Ramos (cell line): ENCODE results near the gene MKNK1.

Experiments used
- in situ Hi-C: fragments of 300-500 bp; cut with MboI; formaldehyde crosslinking; loops from one replicate; pipeline ENCODE4 v1.14.3; 2022; ENCODE audit warnings: low sequenced_read_pairs; ENCODE audit not compliant: unreplicated experiment

The MKNK1 gene

DNA sequence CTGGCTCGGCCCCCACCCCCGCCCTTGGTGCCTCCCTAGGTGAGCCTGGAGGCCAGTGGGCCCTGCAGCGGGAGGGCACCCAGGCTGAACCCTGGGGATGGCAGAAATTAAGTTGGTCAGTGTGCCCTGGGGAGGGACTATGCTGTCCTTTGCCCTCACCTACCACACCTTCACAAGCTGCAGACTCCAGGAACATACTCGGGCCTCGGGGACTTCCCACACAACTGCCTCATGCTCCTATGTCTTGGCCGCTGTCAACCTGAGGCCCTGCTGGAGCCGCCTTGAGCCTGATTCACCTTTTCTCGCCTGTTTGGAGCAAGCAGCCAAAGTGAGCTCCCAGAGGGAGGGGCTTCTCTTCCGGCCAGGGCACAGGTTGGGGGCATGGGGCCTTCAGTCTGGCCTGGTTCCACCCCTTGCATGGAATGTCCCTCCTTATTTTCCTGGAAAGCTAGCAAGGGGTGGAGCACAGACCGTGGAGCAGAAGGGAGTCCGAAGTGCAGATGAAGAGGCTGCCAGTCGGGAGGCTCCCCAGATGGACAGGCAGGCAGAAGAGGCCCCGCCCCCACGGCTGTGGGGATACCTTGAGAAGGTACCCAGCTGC lies 77.3 kb downstream of the MKNK1 start:
- in situ Hi-C loops, result loop anchor here (5.0 kb wide), 1 partner anchor 79 kb away; no protein-coding TSS in a partner anchor

DNA sequence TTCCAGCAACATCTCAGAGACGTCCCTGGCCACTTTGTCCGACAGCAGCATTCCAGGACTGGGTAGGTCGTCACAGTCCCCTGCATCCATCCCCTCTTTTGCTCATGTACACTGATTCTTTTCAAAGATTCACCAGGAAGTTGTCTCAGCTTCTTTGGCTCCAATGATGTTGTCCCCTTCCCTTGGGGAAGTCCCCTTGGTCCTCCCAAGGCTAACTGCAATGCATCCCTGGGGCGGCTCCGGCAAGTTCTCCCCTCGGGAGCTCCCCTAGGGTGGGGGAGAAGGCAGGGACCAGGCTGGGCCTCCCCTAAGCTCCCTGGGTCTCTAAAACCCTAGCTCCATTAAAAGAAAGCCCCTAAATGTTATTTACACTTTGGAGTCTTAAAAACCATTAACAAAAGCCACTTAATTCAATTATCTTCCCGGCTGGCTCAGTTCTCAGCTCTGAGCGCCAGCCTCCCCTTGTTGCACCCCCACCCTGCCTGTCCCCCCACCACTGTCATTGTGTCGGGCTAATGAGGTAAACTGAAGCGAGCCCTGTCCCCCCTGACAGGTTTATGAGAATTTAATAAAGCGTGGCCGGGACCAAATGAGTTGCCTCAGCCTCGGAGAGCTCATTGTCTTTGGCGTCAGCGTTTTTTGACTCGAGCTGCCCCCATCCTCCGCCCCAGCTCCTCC lies 77.9 kb downstream of the MKNK1 start:
- in situ Hi-C loops, result loop anchor here (5.0 kb wide), 1 partner anchor 79 kb away; no protein-coding TSS in a partner anchor

DNA sequence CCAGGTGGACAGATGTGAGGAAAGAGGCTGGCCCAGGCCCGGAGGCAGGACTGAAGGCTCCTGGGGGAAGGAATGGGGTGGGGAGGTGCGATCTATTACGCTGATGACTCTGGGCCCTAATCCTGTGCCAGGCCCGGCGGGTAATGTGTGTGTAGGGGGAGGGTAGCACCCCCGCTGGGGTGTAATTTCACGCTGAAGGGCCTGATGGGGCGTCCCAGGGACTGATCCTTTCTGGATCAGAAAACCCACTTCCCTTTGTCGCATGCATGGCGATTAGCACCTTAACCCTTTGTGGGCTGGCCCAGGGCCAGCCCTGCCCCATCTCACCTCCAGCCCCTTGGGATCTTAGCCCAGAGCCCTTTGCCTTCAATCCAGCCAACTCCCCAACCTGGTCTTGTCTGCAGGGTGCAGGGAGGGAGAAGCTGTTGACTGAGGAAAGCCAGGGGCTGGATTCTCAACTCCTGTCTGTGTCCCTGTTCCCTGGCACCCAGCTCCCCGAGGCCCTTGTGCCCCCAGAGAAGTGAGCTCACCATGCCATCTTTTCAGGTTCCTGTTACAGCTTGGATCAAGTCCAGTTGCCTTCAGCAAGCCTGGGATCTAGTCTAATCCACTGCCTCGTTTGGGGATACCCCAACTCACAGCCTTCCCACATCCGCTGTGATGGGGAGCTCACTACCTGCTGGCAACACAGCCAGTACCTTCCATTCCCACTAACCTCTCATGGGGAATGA lies 78.7 kb downstream of the MKNK1 start:
- in situ Hi-C loops, result loop anchor here (5.0 kb wide), 1 partner anchor 78 kb away; no protein-coding TSS in a partner anchor

DNA sequence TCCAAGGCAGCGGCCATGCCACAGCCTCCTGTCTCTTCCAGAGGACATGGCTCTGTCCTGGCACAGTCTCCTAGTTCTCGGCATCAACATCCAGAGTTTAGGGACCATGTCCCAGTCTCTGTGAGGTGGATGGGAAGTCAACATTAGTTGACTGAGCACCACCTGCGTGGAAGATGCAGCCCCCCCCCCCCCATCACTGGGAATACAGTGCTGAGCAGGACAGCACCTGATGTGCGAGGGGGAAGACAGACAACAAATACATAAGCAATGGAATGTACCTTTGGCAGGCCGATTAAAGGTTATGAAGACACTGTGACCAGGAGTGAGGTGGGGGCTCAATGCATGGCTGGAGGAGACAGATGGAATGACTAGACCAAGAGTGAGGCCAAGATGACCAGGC lies 79.2 kb downstream of the MKNK1 start:
- in situ Hi-C loops, result loop anchor here (5.0 kb wide), 1 partner anchor 78 kb away; no protein-coding TSS in a partner anchor

DNA sequence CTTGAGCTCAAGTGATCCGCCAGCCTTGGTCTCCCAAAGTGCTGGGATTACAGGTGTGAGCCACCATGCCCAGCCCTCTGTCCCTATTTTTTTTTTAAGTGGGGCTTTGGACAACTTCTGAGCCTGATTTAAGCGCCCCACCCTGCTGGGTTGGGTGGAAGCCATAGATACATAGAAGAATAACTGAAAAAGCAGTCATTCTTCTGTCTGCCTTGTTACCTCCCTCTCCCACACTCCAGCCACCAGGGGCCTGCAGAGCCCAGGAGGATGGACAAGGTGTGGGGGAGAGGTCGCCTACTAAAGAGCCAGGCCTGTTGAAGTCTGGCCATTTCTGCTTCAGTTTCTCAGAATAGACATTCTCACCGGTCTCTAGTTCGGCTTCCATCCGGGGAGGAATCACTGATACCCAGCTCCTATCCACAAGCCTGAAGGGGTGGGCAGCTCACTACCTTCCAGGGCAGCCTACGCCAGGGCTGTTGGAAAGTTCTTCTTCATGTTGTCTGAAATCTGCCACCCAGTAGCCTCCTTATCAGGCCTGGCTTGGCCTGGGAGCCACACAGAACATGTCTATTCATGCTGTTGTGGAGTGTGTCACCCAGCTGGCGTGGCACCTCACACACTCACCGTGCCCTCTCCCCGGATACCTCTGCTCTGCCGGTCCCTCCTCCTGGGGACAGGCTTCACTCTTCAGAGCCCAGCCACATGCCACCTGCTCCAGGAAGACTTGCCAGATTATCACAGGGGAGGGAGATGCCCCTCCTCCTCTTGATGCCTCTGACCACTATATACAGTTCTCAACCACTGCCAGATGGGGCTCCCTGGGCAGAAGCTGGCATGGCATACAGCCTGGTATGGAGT lies 80.3 kb downstream of the MKNK1 start:
- in situ Hi-C loops, result no loop called here

DNA sequence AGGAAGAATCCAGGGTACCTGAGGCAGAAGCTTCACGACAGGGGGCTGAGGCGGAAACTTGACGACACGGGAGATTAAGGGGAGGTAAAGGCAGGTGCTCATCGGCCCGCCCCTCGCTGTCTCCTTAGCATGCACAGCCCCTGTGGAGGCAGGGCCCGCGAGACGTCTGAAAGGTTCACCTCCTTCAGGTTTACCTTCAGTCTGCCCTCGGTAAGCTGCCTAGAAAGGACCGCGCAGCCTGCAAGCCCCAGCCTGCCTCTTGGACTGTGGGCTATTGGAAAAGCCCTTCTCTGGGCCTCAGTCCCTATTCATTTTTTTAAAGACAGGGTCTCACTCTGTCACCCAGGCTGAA lies 81.1 kb downstream of the MKNK1 start:
- in situ Hi-C loops, result no loop called here

DNA sequence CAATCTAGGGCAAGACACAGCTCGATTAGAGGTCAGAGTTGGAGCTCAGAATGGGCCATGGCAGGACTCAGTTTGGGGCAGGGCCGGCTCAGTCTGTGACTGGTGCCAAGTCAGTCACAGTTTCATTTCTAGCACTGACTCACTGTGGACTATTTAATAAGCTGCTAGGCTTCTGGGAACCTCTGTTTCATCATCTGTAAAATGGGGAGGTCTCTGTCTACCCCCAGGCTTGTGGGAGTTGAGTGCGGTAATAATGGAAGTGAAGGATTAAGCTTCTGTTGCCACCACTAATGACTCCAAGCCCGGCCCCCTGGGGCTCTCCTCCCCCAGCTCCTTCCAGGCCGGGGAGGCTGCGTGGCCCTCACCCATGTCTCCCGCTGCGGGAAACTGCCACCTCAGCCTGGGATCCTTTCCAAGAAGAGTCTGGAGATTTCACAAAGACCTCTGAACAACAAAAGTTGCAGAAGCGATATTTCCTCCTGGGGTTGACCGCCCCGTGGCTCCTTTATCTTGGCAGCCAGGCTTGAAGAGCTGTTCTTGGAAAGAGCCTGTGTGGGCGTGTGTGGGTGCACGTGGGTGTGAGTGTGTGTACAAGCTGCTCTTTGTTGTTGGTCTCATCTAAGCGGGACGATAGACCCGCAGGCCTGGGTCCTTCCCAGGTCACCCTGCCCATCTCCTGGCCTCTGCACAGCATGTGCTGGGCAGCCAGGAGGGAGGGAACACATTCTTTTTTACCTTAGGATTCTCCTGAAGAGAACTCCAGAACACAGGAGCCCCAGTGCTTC lies 81.7 kb downstream of the MKNK1 start:
- in situ Hi-C loops, result no loop called here

DNA sequence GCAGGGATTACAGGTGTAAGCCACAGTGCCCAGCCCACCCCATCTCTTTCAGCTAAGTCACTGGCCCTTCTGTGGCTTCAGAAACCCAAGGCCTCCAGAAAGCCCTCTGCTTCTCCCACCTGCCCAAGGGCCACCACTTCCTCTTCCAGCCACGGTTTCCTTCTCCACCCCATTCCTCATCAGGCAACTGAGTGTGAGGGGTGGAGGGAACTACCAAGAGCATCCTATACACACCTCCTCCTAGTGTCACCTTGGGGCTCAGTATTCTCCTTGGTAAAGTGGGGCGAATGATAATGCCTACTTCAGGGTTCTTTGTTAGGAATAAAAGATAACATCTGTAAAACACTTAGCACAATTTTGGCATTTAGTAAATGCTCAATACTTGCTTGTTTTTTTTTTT lies 82.7 kb downstream of the MKNK1 start:
- in situ Hi-C loops, result no loop called here

DNA sequence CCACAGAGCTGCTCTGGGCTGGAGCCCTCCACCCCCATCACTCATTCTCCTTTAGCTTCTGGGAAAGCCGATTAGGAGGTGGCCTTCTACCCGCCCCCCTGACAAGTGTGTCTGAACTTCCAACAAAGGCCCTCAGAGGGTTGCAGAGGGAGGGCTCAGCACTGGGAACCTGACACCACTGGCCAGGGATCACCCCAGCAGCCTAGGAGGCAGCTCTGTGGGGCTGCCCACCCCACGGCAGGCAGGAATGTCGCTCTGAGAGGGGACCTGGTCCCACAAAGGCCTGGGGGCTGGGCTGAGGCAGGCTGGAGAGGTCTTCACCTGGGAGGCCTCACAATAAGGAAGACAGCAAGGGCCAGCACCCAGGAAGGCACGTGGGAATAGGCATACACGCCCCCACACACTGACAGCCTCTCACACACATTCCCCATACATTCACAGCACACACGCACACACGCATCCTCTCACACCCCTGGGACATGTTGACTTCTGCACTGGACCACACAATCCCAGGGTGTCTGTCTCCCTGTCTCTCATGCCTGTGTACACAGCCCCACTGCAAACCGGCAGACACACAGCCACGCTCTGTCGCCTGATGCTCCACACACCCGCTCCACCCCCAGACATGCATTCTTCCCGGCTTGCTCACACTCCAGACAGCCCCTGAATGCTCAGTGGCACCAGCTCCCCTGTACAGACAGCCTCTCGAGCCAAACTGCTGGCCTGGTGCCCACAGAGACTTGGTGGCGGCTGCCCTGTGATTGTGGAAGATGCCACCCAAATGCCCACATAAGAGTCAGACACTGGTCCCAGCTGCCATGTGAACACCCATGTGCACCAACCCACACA lies 83.8 kb downstream of the MKNK1 start:
- in situ Hi-C loops, result no loop called here

DNA sequence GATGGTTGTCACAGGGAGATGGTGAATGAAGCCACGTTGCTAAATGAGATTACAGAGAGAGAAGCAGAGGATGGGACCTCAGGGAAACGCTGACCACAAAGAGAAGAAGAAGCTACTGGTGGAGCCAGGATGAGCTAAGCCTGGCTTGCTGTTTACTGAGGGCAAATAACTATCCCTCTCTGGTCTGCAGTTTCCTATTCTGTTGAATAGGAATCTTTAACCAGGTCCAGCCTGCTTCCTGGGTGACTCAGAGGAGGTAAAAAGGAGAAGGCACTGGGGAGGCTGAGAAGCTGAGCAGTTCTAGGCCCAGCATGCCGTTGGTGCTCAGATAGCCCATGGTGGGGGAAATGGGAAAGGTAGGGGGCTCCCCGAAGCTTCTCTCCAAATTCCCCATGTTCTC lies 84.9 kb downstream of the MKNK1 start:
- in situ Hi-C loops, result no loop called here

DNA sequence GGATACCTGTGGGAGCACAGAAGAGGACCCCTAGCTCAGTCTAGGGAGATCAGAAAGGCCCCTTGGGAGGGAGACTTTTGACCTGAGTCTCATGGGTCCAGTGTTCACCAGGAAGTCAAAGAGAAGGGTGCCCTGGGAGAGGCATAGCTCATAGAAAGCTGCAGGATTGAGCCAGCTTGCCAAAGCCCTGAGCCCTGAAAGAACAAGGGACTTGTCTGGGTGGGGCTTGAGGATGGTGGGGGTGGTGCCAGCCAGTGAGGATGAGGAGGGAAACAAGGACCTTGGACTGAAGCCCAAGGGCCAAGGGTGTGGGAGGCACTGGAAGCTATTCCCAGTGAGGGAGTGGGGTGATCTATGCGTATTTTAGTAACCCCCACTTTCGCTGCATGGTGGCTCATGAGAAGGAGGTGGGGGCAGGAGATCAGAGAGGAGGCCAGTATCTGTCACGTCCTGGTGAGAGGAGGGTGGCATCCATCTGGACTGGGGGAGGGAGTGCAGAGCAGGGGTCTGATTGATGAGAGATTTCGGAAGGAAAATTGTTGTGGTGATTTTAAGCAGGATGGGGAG lies 86.1 kb downstream of the MKNK1 start:
- in situ Hi-C loops, result no loop called here

DNA sequence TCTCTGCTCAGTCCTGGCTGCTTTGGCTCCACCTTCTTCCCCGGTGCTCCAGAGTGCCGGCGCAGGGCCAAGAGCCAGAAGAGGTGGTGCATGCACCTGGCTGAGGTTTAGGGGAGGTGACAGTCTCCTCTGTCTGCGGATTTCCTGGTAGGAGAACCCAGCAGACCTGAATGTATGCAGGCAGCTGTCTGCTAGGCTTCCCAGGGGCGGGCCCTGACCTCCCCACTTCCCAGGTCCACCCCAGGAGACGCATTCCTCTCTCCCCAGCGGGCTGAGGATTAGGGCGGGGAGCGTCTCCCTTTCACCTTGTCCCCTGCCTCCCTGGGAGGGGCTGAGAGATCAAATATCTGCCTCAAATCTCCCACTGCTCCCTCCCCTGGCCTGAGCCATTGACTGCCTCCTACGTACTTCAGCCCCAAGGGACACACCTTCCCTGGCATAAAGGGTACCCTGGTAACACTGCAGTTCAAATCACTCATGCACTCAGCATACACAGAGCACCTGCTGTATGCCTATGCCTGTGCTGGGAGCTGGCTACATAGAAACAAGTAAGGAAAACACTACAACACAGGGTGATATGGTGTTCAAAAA lies 87.0 kb downstream of the MKNK1 start:
- in situ Hi-C loops, result no loop called here

DNA sequence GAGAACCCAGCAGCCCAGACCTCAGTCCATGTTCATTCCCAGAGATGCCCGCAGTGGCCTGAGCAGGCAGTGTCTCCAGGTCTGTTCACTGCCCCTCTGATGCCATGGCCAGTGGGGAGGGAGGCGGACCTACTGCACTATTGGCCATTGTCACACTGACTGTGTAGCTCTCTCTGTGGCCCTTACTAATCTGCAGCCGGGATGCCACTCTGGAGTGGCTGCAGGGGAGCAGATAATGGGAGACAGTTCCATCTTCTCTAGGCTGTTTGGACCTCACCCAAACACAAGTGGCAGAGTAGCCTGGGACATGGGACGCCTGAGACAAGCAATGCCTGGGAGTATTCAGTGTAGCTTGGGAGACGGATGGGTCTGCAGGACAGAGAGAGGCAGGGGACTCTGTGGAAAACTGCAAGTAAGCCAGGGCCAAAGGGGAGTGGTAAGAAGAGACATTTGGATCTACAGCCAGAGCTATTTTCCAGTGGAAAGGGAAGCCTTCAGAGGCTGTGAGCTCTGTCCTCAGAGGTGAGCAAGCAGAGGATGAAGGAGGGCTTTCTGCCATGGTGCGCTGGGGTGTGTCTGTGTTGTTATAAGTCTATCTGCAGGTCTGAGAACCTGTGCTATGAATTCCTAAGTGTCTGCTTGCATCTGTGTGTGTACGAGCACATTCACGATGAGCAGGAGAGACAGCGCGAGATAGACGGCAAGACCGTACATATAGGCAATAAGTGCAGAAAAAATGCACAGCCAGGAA lies 87.7 kb downstream of the MKNK1 start:
- in situ Hi-C loops, result no loop called here

DNA sequence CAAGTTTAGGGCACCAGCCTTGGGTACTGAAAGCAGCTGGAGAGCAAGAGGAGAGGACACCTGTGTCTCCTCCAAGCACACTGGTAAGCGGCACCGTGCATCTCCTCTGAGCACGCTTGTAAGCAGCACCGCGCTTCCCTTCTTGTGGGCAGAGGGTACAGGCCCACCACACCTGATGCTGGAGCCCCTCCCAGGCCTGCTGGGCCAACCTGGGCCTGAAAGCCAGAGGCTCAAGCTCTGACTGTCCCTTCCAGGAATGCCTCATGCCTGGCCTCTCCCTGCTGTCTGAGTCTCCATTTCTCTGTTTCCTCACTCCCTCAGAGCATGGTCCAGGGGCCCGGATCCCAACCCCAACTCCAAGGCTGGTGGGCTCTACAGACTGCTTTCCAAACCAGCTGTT lies 88.5 kb downstream of the MKNK1 start:
- in situ Hi-C loops, result no loop called here

DNA sequence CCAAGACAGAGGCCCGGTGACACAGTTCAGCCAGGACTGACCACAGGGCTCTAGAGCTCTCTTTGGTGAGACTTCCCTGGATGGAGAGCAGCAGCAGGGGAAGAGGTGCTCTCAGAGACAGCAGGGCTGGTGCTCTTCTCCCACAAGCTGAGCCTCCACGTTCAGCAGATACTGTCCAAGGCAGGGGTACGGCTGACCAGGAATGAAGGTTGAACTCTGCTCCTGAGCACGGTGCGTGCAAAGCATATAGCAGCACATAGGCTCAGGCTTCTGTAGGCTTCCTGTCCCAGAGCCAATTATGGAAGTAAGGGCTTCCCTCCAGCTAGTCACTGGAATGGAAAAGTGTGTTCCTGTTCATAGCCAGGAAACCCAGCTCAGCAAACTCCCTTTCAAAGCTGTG lies 90.5 kb downstream of the MKNK1 start:
- in situ Hi-C loops, result no loop called here

DNA sequence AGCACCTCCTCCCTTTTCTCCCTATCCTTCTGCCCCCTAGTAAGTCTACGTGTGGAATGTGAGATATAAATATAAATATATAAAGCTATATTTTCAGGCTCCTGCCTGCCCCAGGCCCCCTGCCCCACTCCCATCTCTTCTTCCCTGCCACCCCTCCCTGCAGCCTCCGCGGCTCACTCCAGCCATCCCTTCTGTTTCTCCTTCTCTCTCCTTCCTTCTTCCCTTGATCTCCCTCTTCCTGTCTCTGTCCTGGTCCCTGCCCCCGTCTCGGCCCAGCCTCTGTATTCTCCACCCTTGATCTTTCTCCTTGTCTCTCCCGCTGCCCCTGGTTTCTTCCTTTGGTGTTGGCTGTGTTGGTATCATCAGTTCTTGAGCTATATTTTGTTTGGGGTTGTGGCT lies 91.3 kb downstream of the MKNK1 start:
- in situ Hi-C loops, result no loop called here

DNA sequence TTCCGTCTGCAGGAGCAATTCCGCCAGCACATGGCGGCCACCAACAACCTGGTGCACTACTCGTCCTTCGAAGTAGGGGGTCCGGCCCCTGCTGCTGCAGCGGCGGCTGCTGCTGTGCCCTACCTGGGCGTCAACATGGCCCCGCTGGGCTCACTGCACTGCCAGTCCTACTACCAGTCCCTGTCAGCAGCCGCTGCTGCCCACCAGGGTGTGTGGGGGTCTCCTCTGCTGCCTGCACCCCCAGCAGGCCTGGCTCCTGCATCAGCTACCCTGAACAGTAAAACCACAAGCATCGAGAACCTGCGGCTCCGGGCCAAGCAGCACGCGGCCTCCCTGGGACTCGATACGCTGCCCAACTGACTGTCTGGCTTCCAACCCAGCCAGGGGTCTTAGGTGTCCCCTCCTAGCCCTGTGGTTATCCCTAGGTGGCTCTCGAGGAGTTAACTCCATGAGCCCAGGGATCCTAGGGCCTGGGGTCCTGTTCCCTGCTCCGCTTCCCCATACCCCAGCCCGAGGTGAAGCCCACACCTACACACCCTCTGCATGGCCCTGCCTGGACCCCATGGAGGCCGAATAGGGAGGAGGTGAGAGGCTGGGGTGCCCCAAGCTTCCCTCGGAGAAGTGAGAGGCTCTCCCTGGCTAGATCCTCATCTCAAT lies 91.8 kb downstream of the MKNK1 start:
- in situ Hi-C loops, result no loop called here
